DOHH2 (cell line): ENCODE results near the gene MESD.

Experiments used
- CTCF ChIP-seq: fragments of 200-600 bp; sonication (generic); IDR thresholded peaks from one replicate; pipeline ENCODE4 v1.5.1; 2014; ENCODE audit warnings: antibody characterized with exemption, mild to moderate bottlenecking, low read depth, low read length; ENCODE audit not compliant: poor library complexity, severe bottlenecking
- EZH2phosphoT487 ChIP-seq: fragments of 200-600 bp; sonication (generic); IDR thresholded peaks from 2 replicates; pipeline ENCODE4 v1.6.1; 2017; ENCODE audit warnings: borderline replicate concordance, mild to moderate bottlenecking, antibody characterized with exemption, low read length, moderate library complexity, mixed read lengths

DNA sequence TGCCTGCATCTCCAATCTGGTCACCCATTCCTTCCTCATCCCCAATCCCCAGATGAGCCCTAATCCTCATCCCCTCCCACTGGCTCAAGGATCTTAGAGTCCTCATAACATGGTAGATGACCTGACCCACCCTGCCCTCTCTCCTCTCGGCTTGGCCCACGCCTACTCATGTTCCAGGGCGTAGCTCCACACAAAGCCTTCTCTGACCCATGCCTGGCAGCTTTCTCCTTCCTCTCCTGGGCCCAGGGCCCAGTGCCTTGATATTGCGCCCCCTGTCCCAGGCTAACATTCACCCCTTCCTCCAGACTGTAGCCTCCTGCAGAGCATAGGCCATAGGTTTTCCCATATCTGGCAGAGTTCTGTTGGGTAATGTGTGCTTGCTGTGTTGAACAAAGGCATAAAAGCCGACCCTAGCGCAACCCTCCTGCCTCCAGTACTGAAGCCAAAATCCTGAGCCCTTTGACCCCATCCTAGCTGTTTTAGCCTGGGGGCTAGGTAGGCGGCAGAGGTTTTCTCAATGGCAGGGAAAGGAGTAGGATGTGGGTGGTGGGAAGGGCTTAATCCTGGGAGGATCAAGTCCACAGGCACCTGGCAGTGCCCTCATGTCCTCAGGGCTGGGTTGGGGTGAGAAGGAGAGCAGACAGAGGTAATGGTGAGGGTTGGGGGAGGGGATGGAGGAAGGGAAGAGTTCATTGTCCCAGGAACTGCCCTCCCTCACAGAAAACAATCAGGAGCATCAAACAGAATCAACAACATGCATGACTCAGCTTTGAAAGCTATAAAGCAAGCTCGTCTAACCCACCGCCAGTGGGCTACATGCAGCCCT, 35.5 kb downstream of the MESD start:
- TF ChIP-seq CTCF, result no peak
- no peak for TF ChIP-seq EZH2phosphoT487
